Stomach smooth muscle (tissue), 2 donors: Measurements from ENCODE around the gene PNPLA2.
A peak's percentile ranks its signal among the peaks of the same experiment; 100 is the strongest.

ENCODE experiments used
- H3K27ac ChIP-seq: one replicate; pipeline ENCODE4 v1.7.0; 2013; ENCODE audit warnings: mild to moderate bottlenecking, low read length, inconsistent platforms
- H3K27me3 ChIP-seq, 2 donors: one replicate each; pipeline ENCODE4 v1.7.0; 2013; ENCODE audit warnings: low read length in 2 of 2; ENCODE audit not compliant: insufficient read depth in 2 of 2, control insufficient read depth in 1 of 2
- H3K36me3 ChIP-seq, 2 donors: one replicate each; pipeline ENCODE4 v1.7.0; 2013; ENCODE audit warnings: low read length in 2 of 2; ENCODE audit not compliant: control insufficient read depth in 2 of 2, insufficient read depth in 2 of 2
- H3K4me1 ChIP-seq: one replicate; pipeline ENCODE4 v1.7.0; 2013; ENCODE audit warnings: low read length; ENCODE audit not compliant: control insufficient read depth, insufficient read depth
- H3K4me3 ChIP-seq, 2 donors: one replicate each; pipeline ENCODE4 v1.7.0; 2013; ENCODE audit warnings: low read length in 2 of 2
- H3K9ac ChIP-seq, 2 donors: one replicate each; pipeline ENCODE4 v1.7.0; 2013; ENCODE audit warnings: low read length in 2 of 2, mild to moderate bottlenecking in 1 of 2
- H3K9me3 ChIP-seq, 2 donors: one replicate each; pipeline ENCODE4 v1.7.0; 2013; ENCODE audit warnings: low read length in 2 of 2; ENCODE audit not compliant: control insufficient read depth in 2 of 2
- donor health status: healthy.
- donor health status: Pancreatic carcinoma.

The PNPLA2 gene

GRCh38 chr11:811446-812245, 7.1 kb upstream of the PNPLA2 start:
- Histone ChIP-seq H3K27me3 (no peaks in the 10 kb centered on the region), H3K36me3 (peaks cover 21 to 23% of the 10 kb centered on the region in 2 donors), H3K4me1 (peaks cover 26% of the 10 kb centered on the region), H3K9me3 (no peaks in the 10 kb centered on the region), H3K4me3 (no peak overlapping the region), H3K27ac (no peak overlapping the region), H3K9ac (no peak overlapping the region)

DNA sequence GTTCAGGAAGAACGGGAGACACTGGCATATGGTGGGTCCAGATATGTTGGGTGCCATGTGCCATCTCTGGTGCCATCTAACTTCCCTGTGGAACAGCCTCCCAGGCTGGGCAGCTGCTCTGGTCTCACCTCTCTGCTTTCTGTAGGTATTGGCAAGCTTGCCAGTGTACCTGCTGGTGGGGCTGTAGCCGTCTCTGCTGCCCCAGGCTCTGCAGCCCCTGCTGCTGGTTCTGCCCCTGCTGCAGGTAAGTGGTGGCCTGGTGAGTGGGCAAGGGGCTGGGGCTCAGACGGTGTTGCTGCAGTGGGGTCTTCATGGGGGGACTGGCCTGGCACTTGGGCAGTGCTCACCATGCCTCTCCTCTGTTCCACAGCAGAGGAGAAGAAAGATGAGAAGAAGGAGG, 6.3 kb upstream of the PNPLA2 start:
- H3K9me3 ChIP-seq, result no peaks in the 10 kb centered on the region
- no peak overlapping the region for H3K4me3 ChIP-seq
- peaks cover 21 to 23% of the 10 kb centered on the region in 2 donors for H3K36me3 ChIP-seq
- no peak overlapping the region for H3K27ac ChIP-seq
- H3K4me1 ChIP-seq, result peaks cover 26% of the 10 kb centered on the region
- no peaks in the 10 kb centered on the region for H3K27me3 ChIP-seq
- no peak overlapping the region for H3K9ac ChIP-seq

DNA sequence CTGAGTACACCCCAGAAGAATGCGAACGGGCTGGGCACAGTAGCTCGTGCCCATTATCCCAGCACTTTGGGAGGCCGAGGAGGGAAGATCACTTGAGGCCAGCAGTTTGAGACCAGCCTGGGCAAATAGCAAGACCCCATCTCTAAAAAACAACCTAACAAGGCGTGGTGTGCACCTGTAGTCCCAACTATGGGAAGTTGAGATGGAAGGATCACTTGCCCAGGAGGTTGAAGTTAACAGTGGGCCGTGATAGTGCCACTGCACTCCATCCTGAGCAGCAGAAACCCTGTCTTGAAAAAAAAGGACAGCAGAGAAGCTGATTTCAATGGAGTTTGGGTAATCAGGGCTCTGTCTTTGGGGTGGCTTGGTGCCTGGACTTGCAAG, 5.7 kb upstream of the PNPLA2 start:
- peaks cover 21 to 23% of the 10 kb centered on the region in 2 donors for H3K36me3 ChIP-seq

DNA sequence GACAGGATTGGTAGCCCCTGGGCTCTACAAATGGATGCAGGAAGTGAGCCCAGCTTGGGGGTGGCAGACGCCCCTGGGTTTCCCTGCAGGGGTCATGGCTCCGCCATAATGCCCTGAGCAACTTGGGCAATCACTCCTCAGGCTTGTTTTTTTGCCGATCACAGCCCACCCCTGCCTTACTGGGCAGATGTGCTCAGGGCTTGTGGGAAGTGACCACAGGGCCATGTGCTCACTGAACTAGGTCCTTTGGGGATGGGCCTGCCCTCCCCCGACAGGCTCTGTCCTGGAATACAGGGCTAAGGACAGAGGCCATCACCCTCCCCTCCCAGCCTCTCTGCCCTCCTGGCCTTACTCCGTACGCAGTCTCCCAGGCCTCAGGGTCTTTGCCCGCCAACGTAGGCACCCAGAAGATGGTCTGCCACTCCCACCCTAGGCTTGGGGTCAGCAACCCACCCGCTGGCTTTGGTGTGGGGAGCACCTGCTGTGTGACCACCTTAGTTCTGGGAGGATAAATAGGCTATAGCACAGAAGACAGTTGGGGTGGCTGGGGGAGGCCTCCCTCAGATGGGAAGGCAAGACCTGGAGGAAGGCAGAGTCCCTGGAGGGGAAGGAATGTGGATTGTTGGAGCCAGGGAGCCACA, 5.1 kb upstream of the PNPLA2 start:
- Histone ChIP-seq H3K9me3 (no peaks in the 10 kb centered on the region), H3K9ac (no peak overlapping the region), H3K4me3 (no peak overlapping the region), H3K36me3 (peaks cover 21 to 23% of the 10 kb centered on the region in 2 donors), H3K27ac (no peak overlapping the region), H3K4me1 (peaks cover 27% of the 10 kb centered on the region), H3K27me3 (no peaks in the 10 kb centered on the region)

More for the DNA sequence above, 5.7 kb upstream of the PNPLA2 start:
- Histone ChIP-seq H3K4me1 (peaks cover 26% of the 10 kb centered on the region), H3K9ac (no peak overlapping the region), H3K9me3 (no peaks in the 10 kb centered on the region), H3K27me3 (no peaks in the 10 kb centered on the region), H3K4me3 (no peak overlapping the region), H3K27ac (no peak overlapping the region)

GRCh38 chr11:815675-816432, 2.9 kb upstream of the PNPLA2 start:
- Histone ChIP-seq H3K27me3 (no peaks in the 10 kb centered on the region), H3K36me3 (peaks cover 21 to 23% of the 10 kb centered on the region in 2 donors), H3K9ac (no peak overlapping the region), H3K9me3 (no peaks in the 10 kb centered on the region), H3K4me1 (peaks cover 28% of the 10 kb centered on the region), H3K4me3 (no peak overlapping the region), H3K27ac (no peak overlapping the region)

DNA sequence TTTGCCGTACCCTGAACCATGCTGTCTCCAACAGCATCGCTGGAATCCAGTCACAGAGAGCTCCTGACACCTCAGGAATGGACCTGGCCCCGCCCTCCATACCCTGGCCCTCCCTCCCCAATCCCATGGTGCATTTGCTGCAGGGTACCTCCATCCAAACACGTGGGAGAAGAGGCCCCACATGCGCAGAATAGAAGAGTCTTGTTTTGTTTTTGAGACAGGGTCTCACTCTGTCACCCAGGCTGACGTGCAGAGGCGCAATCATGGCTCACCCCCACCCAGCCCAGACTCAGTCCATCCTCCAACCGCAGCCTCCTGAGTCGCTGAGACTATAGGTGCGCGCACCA, 2.3 kb upstream of the PNPLA2 start:
- H3K27me3 ChIP-seq, result no peaks in the 10 kb centered on the region
- H3K4me3 ChIP-seq, result no peak overlapping the region
- peaks cover 19 to 21% of the 10 kb centered on the region in 2 donors for H3K36me3 ChIP-seq
- H3K27ac ChIP-seq, result no peak overlapping the region
- no peaks in the 10 kb centered on the region for H3K9me3 ChIP-seq
- peaks cover 28% of the 10 kb centered on the region for H3K4me1 ChIP-seq
- no peak overlapping the region for H3K9ac ChIP-seq

DNA sequence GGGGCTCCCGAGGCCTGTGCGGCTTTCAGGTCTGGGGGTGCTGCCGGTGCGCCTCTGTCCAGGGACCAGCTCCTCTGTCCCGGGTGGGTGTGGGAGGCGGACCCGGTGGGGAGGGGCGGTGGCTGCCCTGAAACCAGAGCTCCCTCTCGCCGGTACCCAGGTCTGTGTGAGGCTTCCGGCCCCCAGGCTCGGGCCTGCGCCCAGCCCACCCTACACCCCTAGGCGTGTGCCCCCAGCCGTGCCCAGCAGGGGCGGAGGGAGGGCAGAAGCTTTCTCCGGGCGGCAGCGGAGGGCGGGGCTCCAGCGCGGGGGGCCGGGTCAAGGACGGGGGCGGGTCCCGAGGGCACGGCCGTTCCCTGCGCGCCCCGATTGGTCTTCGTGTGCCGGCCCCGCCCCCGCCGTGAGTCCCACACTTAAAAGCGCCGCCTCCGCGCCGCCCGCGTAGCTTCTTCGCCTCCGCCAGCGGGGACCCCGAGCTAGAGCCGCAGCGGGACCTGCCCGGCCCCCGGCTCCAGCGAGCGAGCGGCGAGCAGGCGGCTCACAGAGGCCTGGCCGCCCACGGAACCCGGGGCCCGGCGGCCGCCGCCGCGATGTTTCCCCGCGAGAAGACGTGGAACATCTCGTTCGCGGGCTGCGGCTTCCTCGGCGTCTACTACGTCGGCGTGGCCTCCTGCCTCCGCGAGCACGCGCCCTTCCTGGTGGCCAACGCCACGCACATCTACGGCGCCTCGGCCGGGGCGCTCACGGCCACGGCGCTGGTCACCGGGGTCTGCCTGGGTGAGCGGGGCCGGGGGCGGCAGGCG, 616 bp downstream of the PNPLA2 start:
- Histone ChIP-seq H3K36me3 (peaks cover 0 to under 1% of the 10 kb centered on the region in 2 donors), H3K4me1 (peaks cover 34% of the 10 kb centered on the region), H3K9ac (peak overlapping the region; percentile 62 to 69), H3K27ac (peak overlapping the region; percentile 73), H3K9me3 (no peaks in the 10 kb centered on the region), H3K4me3 (peak overlapping the region; percentile 57 to 81), H3K27me3 (no peaks in the 10 kb centered on the region)

- peaks cover 0 to 7% of the 10 kb centered on the region in 2 donors for H3K36me3 ChIP-seq
- peak overlapping the region; percentile 73 for H3K27ac ChIP-seq
- peak overlapping the region; percentile 52 to 71 for H3K9ac ChIP-seq
- H3K4me1 ChIP-seq, result peaks cover 34% of the 10 kb centered on the region
- H3K27me3 ChIP-seq, result peaks cover under 1 to 7% of the 10 kb centered on the region in 2 donors
- H3K4me3 ChIP-seq, result peak overlapping the region; percentile 57 to 81
- no peaks in the 10 kb centered on the region for H3K9me3 ChIP-seq
These were observed 1.4 kb downstream of the PNPLA2 start for GRCh38 chr11:819943-820649.

- H3K27ac ChIP-seq, result no peak overlapping the region
- peaks cover 34% of the 10 kb centered on the region for H3K4me1 ChIP-seq
- peak overlapping the region; percentile 57 to 81 for H3K4me3 ChIP-seq
- peak overlapping the region; percentile 52 to 71 for H3K9ac ChIP-seq
- peaks cover 9 to 14% of the 10 kb centered on the region in 2 donors for H3K27me3 ChIP-seq
- peaks cover 0 to 8% of the 10 kb centered on the region in 2 donors for H3K36me3 ChIP-seq
- H3K9me3 ChIP-seq, result no peaks in the 10 kb centered on the region
These were observed 2.2 kb downstream of the PNPLA2 start for GRCh38 chr11:820655-821511.
